ENCODE measurements around the gene GSE1.

The GSE1 gene

DNA sequence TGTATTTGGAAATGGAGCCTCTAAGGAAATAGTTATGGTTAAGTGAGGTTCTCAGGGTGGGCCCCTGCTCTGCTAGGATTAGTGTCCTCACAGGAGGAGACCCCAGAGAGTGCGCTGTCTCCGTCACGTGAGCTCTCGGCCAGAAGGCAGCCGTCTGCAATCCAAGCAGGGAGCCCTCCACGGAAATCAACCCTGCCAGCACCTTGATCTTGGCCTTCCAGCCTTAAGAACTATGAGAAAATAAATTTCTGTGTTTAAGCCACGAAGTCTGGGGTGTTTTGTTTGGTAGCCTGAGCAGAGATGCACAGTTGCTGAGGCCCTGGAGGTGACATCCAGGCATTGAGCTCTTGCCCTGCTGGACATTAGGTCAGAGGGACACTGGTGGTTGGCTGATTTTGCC, 32.4 kb upstream of the GSE1 start:
- Histone ChIP-seq H3K27ac (replicated peaks) (no peak overlapping the region), H3K27me3 (ENCODE audit: insufficient read depth, poor library complexity, severe bottlenecking) (no peaks in the 10 kb centered on the region), H3K4me3 (replicated peaks; ENCODE audit: insufficient read depth, low read length) (no peak overlapping the region)
- no peak for DNase-seq (ENCODE audit: low read depth in 1 of 2, low spot score in 1 of 2)
- TF ChIP-seq GABPA (IDR thresholded peaks at IDR 0.05; ENCODE audit: low read depth): no peak
- TF ChIP-seq POLR2AphosphoS5 (IDR thresholded peaks at IDR 0.05; ENCODE audit: low read depth): no peak
- TF ChIP-seq, protein P1, sequence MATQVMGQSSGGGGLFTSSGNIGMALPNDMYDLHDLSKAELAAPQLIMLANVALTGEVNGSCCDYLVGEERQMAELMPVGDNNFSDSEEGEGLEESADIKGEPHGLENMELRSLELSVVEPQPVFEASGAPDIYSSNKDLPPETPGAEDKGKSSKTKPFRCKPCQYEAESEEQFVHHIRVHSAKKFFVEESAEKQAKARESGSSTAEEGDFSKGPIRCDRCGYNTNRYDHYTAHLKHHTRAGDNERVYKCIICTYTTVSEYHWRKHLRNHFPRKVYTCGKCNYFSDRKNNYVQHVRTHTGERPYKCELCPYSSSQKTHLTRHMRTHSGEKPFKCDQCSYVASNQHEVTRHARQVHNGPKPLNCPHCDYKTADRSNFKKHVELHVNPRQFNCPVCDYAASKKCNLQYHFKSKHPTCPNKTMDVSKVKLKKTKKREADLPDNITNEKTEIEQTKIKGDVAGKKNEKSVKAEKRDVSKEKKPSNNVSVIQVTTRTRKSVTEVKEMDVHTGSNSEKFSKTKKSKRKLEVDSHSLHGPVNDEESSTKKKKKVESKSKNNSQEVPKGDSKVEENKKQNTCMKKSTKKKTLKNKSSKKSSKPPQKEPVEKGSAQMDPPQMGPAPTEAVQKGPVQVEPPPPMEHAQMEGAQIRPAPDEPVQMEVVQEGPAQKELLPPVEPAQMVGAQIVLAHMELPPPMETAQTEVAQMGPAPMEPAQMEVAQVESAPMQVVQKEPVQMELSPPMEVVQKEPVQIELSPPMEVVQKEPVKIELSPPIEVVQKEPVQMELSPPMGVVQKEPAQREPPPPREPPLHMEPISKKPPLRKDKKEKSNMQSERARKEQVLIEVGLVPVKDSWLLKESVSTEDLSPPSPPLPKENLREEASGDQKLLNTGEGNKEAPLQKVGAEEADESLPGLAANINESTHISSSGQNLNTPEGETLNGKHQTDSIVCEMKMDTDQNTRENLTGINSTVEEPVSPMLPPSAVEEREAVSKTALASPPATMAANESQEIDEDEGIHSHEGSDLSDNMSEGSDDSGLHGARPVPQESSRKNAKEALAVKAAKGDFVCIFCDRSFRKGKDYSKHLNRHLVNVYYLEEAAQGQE (IDR thresholded peaks at IDR 0.05; ENCODE audit: insufficient replicate concordance, low read depth): no peak
- no peak for TF ChIP-seq SPI1 (IDR thresholded peaks at IDR 0.05; ENCODE audit: borderline replicate concordance, low read depth)
- TF ChIP-seq, protein P2, sequence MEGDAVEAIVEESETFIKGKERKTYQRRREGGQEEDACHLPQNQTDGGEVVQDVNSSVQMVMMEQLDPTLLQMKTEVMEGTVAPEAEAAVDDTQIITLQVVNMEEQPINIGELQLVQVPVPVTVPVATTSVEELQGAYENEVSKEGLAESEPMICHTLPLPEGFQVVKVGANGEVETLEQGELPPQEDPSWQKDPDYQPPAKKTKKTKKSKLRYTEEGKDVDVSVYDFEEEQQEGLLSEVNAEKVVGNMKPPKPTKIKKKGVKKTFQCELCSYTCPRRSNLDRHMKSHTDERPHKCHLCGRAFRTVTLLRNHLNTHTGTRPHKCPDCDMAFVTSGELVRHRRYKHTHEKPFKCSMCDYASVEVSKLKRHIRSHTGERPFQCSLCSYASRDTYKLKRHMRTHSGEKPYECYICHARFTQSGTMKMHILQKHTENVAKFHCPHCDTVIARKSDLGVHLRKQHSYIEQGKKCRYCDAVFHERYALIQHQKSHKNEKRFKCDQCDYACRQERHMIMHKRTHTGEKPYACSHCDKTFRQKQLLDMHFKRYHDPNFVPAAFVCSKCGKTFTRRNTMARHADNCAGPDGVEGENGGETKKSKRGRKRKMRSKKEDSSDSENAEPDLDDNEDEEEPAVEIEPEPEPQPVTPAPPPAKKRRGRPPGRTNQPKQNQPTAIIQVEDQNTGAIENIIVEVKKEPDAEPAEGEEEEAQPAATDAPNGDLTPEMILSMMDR (IDR thresholded peaks at IDR 0.05; ENCODE audit: insufficient read depth, low read length): no peak

DNA sequence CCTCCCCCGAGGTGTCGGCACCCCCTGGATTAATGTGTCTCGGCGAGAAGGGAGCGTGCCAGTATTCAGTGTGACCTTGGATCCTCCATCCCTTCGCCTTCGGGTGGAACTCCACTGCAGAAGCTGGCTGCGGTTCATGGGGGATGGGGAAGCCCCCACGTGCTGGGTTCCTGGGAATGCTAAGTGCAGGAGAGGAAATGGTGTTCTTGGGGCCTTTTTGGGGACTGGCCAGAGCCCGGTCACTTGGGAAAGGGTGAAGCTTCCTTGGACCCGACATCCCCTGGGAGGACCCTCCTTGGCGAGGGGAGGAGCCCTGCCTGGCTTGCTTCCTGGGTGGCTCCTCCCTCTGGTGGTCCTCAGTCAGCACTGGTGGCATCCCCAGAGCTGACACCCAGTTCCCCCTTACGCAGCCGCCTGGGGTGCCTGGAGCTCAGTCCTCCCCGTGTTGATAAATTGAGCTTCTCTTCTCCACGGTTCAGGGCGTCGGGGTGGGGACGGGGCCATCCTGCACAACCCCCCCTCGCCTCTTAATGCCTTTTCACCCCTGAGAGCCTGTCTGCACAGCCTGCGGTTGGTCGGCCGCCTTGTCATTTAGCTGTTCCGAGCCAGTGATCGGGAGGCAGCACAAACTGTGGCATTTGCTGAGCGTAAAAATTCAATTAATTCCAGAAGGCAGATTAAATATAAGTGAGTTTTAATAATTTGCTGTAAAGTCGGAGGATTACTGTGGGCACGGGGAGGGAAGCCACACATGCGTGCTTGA, 30.7 kb upstream of the GSE1 start:
- H3K4me3 ChIP-seq (replicated peaks; ENCODE audit: insufficient read depth, low read length): no peak overlapping the region

DNA sequence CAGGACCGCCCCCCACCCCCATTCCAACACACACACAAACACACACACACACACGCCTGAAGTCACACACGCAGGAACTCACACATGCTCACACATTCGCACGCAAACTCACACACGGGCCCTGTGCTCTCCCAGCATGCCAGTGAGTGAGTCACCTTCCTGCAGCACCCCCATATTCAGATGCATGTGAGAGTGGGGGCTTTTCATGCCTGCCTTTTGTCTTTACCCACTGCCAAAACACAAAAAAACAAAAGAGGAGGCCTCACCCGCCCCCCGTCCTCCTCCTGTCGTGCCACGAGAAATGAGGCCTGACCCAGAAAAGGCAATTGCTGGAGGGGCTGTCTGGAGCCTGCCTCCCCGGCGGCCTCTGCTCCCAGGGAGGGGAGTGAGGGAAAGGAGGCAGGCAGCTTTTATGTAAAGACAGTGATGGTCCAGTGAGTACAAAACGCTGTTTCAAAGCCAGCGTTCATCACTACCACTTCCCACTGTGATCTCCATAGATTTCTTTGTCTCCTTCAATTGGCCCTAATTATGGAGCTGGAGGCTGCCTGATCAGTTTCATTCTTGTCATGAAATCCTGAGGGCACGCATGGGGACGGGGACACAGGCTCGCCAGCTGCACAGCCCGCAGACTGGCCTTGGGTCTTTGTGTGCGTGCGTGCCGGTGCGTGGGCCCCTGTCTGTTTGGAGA, 29.5 kb upstream of the GSE1 start:
- TF ChIP-seq POLR2AphosphoS5 (IDR thresholded peaks at IDR 0.05; ENCODE audit: low read depth) (no peak), SPI1 (IDR thresholded peaks at IDR 0.05; ENCODE audit: borderline replicate concordance, low read depth) (no peak), GABPA (IDR thresholded peaks at IDR 0.05; ENCODE audit: low read depth) (no peak)
- TF ChIP-seq, protein P1 (IDR thresholded peaks at IDR 0.05; ENCODE audit: insufficient replicate concordance, low read depth): no peak
- TF ChIP-seq, protein P2 (IDR thresholded peaks at IDR 0.05; ENCODE audit: insufficient read depth, low read length): no peak
- Histone ChIP-seq H3K4me3 (replicated peaks; ENCODE audit: insufficient read depth, low read length) (no peak overlapping the region), H3K27ac (replicated peaks) (no peak overlapping the region), H3K27me3 (ENCODE audit: insufficient read depth, poor library complexity, severe bottlenecking) (no peaks in the 10 kb centered on the region)
- DNase-seq (ENCODE audit: low read depth in 1 of 2, low spot score in 1 of 2): no peak

More for the DNA sequence above, 30.7 kb upstream of the GSE1 start:
- H3K27me3 ChIP-seq (ENCODE audit: insufficient read depth, poor library complexity, severe bottlenecking): no peaks in the 10 kb centered on the region
- DNase-seq (ENCODE audit: low read depth in 1 of 2, low spot score in 1 of 2): no peak
- TF ChIP-seq GABPA (IDR thresholded peaks at IDR 0.05; ENCODE audit: low read depth) (no peak), SPI1 (IDR thresholded peaks at IDR 0.05; ENCODE audit: borderline replicate concordance, low read depth) (no peak), POLR2AphosphoS5 (IDR thresholded peaks at IDR 0.05; ENCODE audit: low read depth) (no peak)
- TF ChIP-seq, protein P1 (IDR thresholded peaks at IDR 0.05; ENCODE audit: insufficient replicate concordance, low read depth): no peak
- TF ChIP-seq, protein P2 (IDR thresholded peaks at IDR 0.05; ENCODE audit: insufficient read depth, low read length): no peak
- H3K27ac ChIP-seq (replicated peaks): no peak overlapping the region

All from HL-60 (cell line).